Mucosa of rectum (tissue), 2 donors: ENCODE results near the gene XPO1.

ENCODE experiments used
- H3K27ac ChIP-seq, 2 donors: one replicate each; pipeline ENCODE4 v1.7.0; 2013; ENCODE audit warnings: inconsistent platforms in 2 of 2, low read depth in 2 of 2, low read length in 2 of 2
- H3K27me3 ChIP-seq, 2 donors: one replicate each; pipeline ENCODE4 v1.7.0; 2013; ENCODE audit warnings: low read length in 2 of 2; ENCODE audit not compliant: control insufficient read depth in 2 of 2, insufficient read depth in 2 of 2
- H3K36me3 ChIP-seq, 2 donors: one replicate each; pipeline ENCODE4 v1.7.0; 2013; ENCODE audit warnings: low read length in 2 of 2; ENCODE audit not compliant: control insufficient read depth in 2 of 2, insufficient read depth in 2 of 2
- H3K4me1 ChIP-seq, 2 donors: one replicate each; pipeline ENCODE4 v1.7.0; 2013; ENCODE audit warnings: low read length in 2 of 2, mild to moderate bottlenecking in 1 of 2; ENCODE audit not compliant: control insufficient read depth in 2 of 2, insufficient read depth in 2 of 2
- H3K4me3 ChIP-seq, 2 donors: one replicate each; pipeline ENCODE4 v1.7.0; 2013; ENCODE audit warnings: low read length in 2 of 2
- H3K9ac ChIP-seq, 2 donors: one replicate each; pipeline ENCODE4 v1.7.0; 2013; ENCODE audit warnings: low read length in 2 of 2, low read depth in 1 of 2, mild to moderate bottlenecking in 1 of 2
- H3K9me3 ChIP-seq, 2 donors: one replicate each; pipeline ENCODE4 v1.7.0; 2013; ENCODE audit warnings: low read length in 2 of 2; ENCODE audit not compliant: control insufficient read depth in 2 of 2
- donor health status: healthy.
- donor health status: Normal muscosa, but diverticular disease.

The XPO1 gene

GRCh38 chr2:61437170-61437569, 101.0 kb downstream of the XPO1 start:
- H3K4me1 ChIP-seq = peaks cover 25 to 38% of the 10 kb centered on the region in 2 donors
- no peak overlapping the region for H3K27ac ChIP-seq
- no peak overlapping the region for H3K9ac ChIP-seq

GRCh38 chr2:61436092-61436491, 102.1 kb downstream of the XPO1 start:
- H3K4me3 ChIP-seq = peak overlapping the region in 1 of 2 donors; percentile 12
- H3K27ac ChIP-seq = no peak overlapping the region
- no peaks in the 10 kb centered on the region for H3K36me3 ChIP-seq
- H3K27me3 ChIP-seq = no peaks in the 10 kb centered on the region
- H3K9me3 ChIP-seq = no peaks in the 10 kb centered on the region
- no peak overlapping the region for H3K9ac ChIP-seq
- H3K4me1 ChIP-seq = peaks cover 23 to 35% of the 10 kb centered on the region in 2 donors

More at GRCh38 chr2:61437170-61437569, 101.0 kb downstream of the XPO1 start:
- H3K36me3 ChIP-seq = no peaks in the 10 kb centered on the region
- H3K9me3 ChIP-seq = no peaks in the 10 kb centered on the region
- no peaks in the 10 kb centered on the region for H3K27me3 ChIP-seq
- H3K4me3 ChIP-seq = no peak overlapping the region

GRCh38 chr2:61435291-61435690, 102.9 kb downstream of the XPO1 start:
- Histone ChIP-seq H3K4me3 (no peak overlapping the region), H3K9me3 (no peaks in the 10 kb centered on the region), H3K27ac (no peak overlapping the region), H3K27me3 (no peaks in the 10 kb centered on the region), H3K4me1 (peaks cover 23 to 35% of the 10 kb centered on the region in 2 donors), H3K36me3 (no peaks in the 10 kb centered on the region), H3K9ac (no peak overlapping the region)

- Histone ChIP-seq H3K36me3 (no peaks in the 10 kb centered on the region), H3K27ac (no peak overlapping the region), H3K9me3 (no peaks in the 10 kb centered on the region), H3K27me3 (no peaks in the 10 kb centered on the region), H3K4me3 (no peak overlapping the region), H3K9ac (no peak overlapping the region), H3K4me1 (peaks cover 18 to 35% of the 10 kb centered on the region in 2 donors)
These were observed 103.8 kb downstream of the XPO1 start for GRCh38 chr2:61434314-61434713.

- Histone ChIP-seq H3K27ac (no peak overlapping the region), H3K9me3 (no peaks in the 10 kb centered on the region), H3K4me1 (peaks cover 18 to 35% of the 10 kb centered on the region in 2 donors), H3K4me3 (no peak overlapping the region), H3K9ac (no peak overlapping the region), H3K27me3 (no peaks in the 10 kb centered on the region), H3K36me3 (no peaks in the 10 kb centered on the region)
These were observed 104.5 kb downstream of the XPO1 start for GRCh38 chr2:61433606-61434005.

- Histone ChIP-seq H3K4me1 (peaks cover 18 to 35% of the 10 kb centered on the region in 2 donors), H3K4me3 (peak overlapping the region in 1 of 2 donors; percentile 46), H3K27ac (peak overlapping the region in 1 of 2 donors; percentile 32), H3K9ac (no peak overlapping the region), H3K9me3 (no peaks in the 10 kb centered on the region), H3K27me3 (no peaks in the 10 kb centered on the region), H3K36me3 (no peaks in the 10 kb centered on the region)
These were observed 105.2 kb downstream of the XPO1 start for GRCh38 chr2:61432990-61433389.

- H3K4me1 ChIP-seq = peaks cover 22 to 34% of the 10 kb centered on the region in 2 donors
- H3K9ac ChIP-seq = no peak overlapping the region
- H3K27ac ChIP-seq = no peak overlapping the region
- H3K4me3 ChIP-seq = no peak overlapping the region
- no peaks in the 10 kb centered on the region for H3K9me3 ChIP-seq
- H3K27me3 ChIP-seq = no peaks in the 10 kb centered on the region
- no peaks in the 10 kb centered on the region for H3K36me3 ChIP-seq
These were observed 106.8 kb downstream of the XPO1 start for GRCh38 chr2:61431345-61431744.
